Activated T-cell treated with anti-CD3 and anti-CD28 coated beads for 24 hours (primary cell): ENCODE measurements around the gene JUP.
A peak's percentile ranks its signal among the peaks of the same experiment; 100 is the strongest.
"Not testable (repeated sequence)": the region's sequence is repeated elsewhere in the genome, so short reads cannot be mapped to it uniquely, and the experiment has no call there.

Experiments
- DNase-seq: peaks from one replicate; pipeline ENCODE4 v3.0.0-alpha.2; 2020; ENCODE audit warnings: low read depth

Gene JUP

GRCh38 chr17:41786227-41787020, at the start of gene JUP:
Gene JUP (minus strand): TSS chr17:41786711. CDS start chr17:41771854, 14,857 bp downstream.
- peak; percentile 83 for DNase-seq

DNA sequence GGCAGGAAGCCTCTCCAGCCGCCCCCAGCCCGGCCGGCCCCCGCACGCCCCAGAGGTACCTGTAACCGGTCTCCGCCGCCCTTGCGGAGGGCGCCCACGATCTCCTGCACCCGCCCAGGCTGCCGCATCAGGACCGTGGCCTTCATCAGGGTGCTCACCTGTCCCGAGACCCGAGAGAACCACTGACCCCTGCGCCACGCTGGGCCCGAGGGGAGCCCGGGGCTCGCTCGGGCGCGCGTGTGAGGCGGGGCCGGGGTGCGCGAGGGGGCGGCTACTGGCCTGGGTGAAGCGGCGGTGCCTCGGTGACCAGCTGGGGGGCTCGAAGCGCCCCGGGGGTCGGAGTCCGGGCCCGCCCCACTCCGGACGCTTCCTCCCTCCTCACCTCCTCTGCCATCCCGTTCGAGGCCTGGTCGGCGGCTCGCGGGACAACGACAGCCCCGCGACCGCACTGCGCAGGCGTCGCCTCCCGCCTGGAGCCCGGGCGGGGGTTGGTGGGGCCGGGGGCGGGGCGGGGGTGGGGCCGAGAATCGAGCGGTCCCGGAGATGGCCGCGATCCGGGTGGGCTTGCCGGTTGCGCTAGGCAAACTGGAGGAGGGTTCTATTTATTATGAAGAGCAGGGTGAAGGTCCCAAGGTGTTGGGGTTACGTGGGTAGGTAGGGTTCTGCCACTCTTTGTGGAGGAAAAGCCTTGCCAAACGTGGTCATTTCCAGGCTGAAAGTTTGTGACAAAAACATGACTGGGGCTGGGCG, 49.5 kb upstream of the JUP start, which contains the start of gene NT5C3B:
NT5C3B (minus strand) TSS at position 433 of the 750 bp plus-strand sequence; CDS start at position 394, 39 bp downstream.
- peak; percentile 44 for DNase-seq

DNA sequence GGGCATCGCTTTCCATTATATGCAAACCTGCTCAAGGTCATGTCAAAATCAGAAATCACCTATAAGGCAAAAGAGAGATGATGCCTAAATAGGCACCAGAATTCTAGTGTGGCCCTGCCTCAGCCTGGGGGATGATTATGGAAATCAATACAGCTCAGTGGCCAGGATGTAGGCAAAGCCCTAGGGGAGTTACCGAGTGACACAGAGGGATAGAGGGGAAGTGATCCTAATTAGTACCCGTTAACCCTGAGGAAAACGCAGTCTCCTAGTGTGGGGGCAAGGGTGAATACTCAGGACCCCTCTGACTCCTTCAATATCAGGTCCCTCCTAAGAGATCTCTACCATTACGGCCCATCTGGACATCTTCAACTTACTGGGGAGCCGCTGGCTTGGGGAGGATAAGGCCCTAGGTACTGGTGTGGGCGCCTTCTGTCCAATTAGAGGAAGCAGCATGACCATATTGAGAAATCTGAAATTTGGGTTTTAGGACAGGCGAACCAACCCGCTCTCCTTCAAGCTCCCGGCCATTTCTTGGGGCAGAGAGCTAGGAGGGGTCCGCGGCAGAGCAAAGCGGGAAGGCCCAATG, 48.8 kb upstream of the JUP start:
- no peak for DNase-seq

DNA sequence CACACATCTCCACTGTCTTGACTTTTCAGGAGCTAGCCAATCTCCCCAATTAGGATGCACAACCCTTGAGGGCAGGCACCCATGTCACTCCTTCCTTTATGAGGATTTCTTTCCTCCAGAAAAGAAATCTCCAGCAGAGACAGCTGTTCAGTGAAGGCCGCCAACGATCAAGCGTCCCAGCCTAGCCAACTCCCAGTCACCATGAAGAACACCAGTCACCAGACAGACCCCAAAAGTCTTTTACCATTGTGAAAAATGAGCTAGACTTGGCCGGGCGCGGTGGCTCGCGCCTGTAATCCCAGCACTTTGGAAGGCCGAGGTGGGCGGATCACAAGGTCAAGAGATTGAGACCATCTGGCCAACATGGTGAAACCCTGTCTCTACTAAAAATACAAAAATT, 43.5 kb upstream of the JUP start:
- not testable (repeated sequence) for DNase-seq

DNA sequence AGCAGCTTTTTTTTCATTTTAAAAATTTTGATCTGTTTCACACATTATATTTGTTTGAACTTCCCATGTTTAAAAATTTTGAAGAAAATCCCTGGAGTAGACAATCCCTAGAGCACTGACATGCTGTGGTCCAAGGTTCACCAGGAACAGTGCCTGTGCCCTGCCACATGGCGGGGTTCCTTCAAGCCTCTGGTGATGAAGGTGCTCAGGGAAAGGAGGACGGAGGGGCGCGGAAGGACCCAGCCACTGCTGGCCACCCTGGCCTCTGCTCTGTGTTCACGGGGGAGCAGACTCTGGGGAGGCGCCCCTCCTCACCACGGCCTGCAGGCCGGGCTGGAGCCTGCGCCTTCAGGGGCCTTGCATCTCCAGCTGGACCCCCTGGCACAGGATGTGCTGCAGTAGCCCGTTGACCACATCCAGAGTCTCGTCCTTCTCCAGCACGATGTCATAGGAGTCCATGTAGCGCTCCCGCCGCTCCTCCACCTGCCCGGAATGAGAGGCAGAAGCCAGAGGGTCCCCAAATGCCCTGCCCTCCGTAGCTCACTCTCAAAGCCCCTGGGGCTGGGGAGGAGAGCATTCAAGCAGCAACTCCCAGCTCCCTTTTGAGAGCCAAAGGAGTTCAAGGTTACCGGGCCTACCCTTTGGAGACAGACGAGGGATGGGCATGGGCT, 38.8 kb upstream of the JUP start:
- DNase-seq = no peak

DNA sequence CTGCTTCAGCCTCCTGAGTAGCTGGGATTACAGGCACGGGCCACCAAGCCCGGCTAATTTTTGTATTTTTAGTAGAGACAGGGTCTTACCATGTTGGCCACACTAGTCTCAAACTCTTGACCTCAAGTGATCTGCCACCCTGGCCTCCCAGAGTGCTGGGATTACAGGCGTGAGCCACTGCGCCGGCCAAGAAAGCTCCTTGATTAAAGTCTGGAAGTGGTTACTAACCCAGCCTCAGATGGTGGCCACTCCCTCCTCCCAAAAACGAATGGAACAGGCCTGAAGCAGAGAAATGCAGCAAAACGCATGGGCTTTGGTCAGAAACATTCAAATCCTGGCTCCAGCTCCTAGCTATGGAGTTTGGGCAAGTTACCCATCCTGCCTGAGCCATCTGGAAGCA, 37.6 kb upstream of the JUP start:
- DNase-seq = no peak

DNA sequence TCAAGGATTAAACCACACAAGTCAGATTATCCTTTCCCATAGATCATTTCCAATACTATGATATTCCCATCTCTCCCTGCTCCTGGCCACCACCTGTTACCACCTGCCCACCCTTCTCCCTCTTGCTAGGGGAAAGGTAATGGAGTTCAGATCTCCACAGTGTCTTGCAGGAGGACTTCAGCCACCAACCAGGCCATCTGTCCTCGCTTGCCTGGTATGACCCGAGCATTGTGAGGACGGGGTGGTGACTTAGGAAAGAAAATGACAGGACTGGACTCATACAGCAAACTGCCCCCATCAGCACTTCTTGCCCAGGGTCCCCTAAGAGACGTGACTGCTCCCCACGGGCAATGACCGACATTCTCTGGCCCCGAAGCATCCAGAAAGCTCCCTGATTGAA, 37.1 kb upstream of the JUP start:
- DNase-seq = no peak

GRCh38 chr17:41823141-41823524, 36.6 kb upstream of the JUP start:
- DNase-seq = no peak

- no peak for DNase-seq
These were observed 36.0 kb upstream of the JUP start for GRCh38 chr17:41822216-41823140.

DNA sequence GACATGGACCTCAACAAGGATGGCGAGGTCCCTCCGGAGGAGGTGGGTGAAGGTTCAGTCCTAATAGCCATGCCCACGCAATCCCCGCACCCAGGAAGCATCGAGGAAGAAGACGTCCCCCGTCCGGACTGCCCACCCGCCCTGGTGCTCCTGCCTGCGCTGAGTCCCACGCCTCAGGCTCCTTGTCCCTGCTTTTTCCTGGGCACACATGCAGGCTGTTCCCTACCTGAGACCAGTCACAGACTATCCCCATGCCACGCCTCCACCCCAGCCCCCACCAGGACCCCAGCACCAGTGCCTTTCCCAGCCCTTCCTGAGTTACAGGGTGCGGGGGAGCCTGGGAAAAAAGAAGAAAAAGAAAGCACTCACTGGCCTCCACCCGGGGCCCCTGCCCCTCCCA, 35.3 kb upstream of the JUP start:
- no peak for DNase-seq

DNA sequence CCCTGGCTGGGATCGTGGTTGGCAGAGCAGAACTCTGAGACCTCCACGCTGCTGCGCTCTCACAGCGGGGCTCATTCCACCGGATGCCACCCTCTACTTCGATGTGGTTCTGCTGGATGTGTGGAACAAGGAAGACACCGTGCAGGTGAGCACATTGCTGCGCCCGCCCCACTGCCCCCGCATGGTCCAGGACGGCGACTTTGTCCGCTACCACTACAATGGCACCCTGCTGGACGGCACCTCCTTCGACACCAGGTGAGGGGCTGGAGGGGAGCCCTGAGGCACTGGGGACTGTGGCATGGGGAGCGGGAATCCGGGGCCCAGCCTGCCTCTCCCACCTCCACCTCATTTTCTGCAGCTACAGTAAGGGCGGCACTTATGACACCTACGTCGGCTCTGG, 31.5 kb upstream of the JUP start:
- no peak for DNase-seq

DNA sequence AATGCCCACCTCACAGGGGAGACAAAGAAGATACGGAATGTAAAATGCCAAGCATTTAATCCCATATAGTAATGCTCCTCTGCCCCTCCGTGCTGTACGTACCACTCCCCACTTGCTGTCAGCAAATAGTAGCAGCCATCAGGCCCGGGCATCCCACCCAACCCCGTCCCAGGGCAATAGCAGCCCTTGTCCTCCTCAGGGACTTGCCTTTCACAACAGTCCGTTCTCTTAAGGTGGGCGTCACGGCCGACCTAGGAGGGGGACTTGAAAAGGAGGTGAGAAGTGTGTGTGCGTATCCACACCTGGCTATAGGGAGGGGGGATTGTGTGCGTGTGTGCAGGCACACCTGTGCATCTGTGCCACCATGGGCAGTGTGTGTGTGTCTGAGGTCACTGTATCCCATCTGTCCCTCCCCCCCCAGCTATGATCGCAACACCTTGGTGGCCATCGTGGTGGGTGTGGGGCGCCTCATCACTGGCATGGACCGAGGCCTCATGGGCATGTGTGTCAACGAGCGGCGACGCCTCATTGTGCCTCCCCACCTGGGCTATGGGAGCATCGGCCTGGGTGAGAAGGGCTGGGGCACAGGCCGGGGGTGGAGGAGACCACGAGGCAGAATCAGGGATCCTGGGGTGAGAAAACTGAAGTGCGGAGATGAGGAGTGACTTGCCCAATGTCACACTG, 30.3 kb upstream of the JUP start:
- no peak for DNase-seq

GRCh38 chr17:41814195-41814594, 27.7 kb upstream of the JUP start:
- no peak for DNase-seq

- DNase-seq = no peak
These were observed 27.2 kb upstream of the JUP start for GRCh38 chr17:41813699-41814124.

- no peak for DNase-seq
These were observed 26.7 kb upstream of the JUP start for GRCh38 chr17:41813152-41813680.

DNA sequence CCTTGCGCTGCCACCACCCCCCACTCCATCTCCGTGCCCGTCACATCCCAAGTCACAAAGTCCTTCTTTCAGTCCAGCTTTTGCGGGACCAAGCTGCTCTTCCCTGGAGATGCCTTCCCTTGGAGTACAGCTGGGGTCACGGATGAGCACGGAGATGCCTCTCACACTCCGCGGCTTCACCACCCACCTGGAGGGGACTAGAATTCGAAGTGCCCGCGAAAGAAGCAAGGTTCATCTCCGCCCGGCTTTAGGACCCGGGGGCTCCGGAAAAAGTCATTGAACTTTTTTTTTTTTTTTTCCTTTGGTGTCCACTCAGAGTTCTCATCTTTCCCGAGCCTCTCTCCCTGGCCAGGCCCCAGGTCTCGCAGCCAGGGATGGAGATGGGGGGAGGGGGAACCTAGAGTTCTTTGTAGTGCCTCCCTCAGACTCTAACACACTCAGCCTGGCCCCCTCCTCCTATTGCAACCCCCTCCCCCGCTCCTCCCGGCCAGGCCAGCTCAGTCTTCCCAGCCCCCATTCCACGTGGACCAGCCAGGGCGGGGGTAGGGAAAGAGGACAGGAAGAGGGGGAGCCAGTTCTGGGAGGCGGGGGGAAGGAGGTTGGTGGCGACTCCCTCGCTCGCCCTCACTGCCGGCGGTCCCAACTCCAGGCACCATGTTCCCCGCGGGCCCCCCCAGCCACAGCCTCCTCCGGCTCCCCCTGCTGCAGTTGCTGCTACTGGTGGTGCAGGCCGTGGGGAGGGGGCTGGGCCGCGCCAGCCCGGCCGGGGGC, 26.1 kb upstream of the JUP start, which contains the start of gene FKBP10:
FKBP10 (plus strand) TSS at position 624 of the 771 bp plus-strand sequence; CDS start at position 655, 31 bp downstream.
- no peak for DNase-seq

- peak; percentile 54 for DNase-seq
These were observed 25.3 kb upstream of the JUP start, which contains the start of gene P3H4 for GRCh38 chr17:41811549-41812380. Gene P3H4 (minus strand): TSS chr17:41811949. CDS start chr17:41811915, 34 bp downstream.
